ENCODE results near the gene DUSP1.

The DUSP1 gene

GRCh38 chr5:172726966-172727365 lies 44.0 kb downstream of the DUSP1 start:
- Histone ChIP-seq H3K9me3 (no peaks in the 10 kb centered on the region), H3K27ac (no peak overlapping the region), H3K4me3 (no peak overlapping the region), H3K4me1 (peaks cover 7 to 25% (median 12%) of the 10 kb centered on the region in 4 donors), H3K27me3 (no peaks in the 10 kb centered on the region), H3K36me3 (no peaks in the 10 kb centered on the region)
- intact Hi-C loops (cut with DNase I; ENCODE audit: low total_unique reads): no loop called here
- TF ChIP-seq, protein P1, sequence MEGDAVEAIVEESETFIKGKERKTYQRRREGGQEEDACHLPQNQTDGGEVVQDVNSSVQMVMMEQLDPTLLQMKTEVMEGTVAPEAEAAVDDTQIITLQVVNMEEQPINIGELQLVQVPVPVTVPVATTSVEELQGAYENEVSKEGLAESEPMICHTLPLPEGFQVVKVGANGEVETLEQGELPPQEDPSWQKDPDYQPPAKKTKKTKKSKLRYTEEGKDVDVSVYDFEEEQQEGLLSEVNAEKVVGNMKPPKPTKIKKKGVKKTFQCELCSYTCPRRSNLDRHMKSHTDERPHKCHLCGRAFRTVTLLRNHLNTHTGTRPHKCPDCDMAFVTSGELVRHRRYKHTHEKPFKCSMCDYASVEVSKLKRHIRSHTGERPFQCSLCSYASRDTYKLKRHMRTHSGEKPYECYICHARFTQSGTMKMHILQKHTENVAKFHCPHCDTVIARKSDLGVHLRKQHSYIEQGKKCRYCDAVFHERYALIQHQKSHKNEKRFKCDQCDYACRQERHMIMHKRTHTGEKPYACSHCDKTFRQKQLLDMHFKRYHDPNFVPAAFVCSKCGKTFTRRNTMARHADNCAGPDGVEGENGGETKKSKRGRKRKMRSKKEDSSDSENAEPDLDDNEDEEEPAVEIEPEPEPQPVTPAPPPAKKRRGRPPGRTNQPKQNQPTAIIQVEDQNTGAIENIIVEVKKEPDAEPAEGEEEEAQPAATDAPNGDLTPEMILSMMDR (IDR thresholded peaks at IDR 0.05): no peak
- DNase-seq: no peak

- TF ChIP-seq, protein P1 (IDR thresholded peaks at IDR 0.05): no peak
- no peak for DNase-seq
- Histone ChIP-seq H3K27ac (no peak overlapping the region), H3K9me3 (no peaks in the 10 kb centered on the region), H3K36me3 (no peaks in the 10 kb centered on the region), H3K27me3 (no peaks in the 10 kb centered on the region), H3K4me1 (peaks cover 7 to 25% (median 13%) of the 10 kb centered on the region in 4 donors), H3K4me3 (no peak overlapping the region)
- intact Hi-C loops (cut with DNase I; ENCODE audit: low total_unique reads): no loop called here
Observed at GRCh38 chr5:172725785-172726184, 45.2 kb downstream of the DUSP1 start.

GRCh38 chr5:172725273-172725672 lies 45.7 kb downstream of the DUSP1 start:
- Histone ChIP-seq H3K9me3 (no peaks in the 10 kb centered on the region), H3K36me3 (no peaks in the 10 kb centered on the region), H3K4me3 (no peak overlapping the region), H3K27ac (no peak overlapping the region), H3K27me3 (no peaks in the 10 kb centered on the region), H3K4me1 (peaks cover 7 to 31% (median 14%) of the 10 kb centered on the region in 4 donors)
- DNase-seq: no peak
- intact Hi-C loops (cut with DNase I; ENCODE audit: low total_unique reads): no loop called here
- TF ChIP-seq, protein P1 (IDR thresholded peaks at IDR 0.05): no peak

DNA sequence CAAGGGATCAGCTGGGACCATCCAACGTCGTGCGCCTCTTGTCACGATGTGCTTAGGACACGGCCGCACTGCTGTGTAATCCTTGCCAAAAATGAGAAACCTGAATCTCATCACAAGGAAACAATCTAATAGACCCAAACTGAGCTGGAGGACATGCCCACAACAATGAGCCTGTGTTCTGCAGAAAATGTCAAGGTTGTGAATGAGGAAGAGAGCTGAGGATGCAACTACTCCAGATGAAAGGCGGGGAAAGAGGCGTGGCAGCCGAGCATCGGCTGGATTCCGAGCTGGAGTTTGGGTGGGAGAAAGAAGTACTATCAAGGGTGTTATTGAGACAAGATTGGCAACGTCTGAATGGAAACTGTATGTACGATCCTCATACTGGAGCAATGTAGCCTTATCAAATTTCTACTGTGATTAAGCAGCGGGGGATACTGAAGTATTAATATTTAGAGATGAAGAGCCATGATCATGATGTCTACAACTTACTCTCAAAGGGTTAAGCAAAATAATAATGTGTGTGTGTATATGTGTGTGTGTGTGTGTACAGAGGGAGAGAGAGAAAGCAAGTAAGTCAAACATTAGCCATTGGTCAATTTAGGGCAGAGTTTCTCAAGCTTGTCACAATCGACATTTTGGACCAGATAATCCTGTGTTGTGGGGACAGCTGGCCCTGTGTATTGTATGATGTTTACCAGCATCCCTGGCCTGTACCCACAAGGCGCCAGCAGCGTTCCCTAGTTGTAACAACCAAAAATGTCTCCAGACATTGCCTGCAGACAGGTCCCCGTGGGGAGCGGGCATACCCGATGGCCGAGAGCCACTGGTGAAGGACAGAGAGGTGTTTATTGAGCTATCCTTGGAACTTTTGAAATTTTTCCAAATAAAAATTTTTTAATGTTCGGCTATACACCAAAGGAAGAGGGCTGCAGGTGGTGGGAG lies 46.5 kb downstream of the DUSP1 start:
- no peaks in the 10 kb centered on the region for H3K9me3 ChIP-seq
- no peaks in the 10 kb centered on the region for H3K36me3 ChIP-seq
- TF ChIP-seq, protein P1 (IDR thresholded peaks at IDR 0.05): no peak
- DNase-seq: no peak
- intact Hi-C loops (cut with DNase I; ENCODE audit: low total_unique reads): no loop called here
- H3K27me3 ChIP-seq: no peaks in the 10 kb centered on the region
- peaks cover 7 to 31% (median 14%) of the 10 kb centered on the region in 4 donors for H3K4me1 ChIP-seq
- no peak overlapping the region for H3K4me3 ChIP-seq
- no peak overlapping the region for H3K27ac ChIP-seq

GRCh38 chr5:172723508-172723907 lies 47.5 kb downstream of the DUSP1 start:
- no peak for DNase-seq
- H3K9me3 ChIP-seq: no peaks in the 10 kb centered on the region
- no peaks in the 10 kb centered on the region for H3K27me3 ChIP-seq
- H3K4me1 ChIP-seq: peaks cover 7 to 31% (median 14%) of the 10 kb centered on the region in 4 donors
- no peaks in the 10 kb centered on the region for H3K36me3 ChIP-seq
- no peak overlapping the region for H3K4me3 ChIP-seq
- TF ChIP-seq, protein P1 (IDR thresholded peaks at IDR 0.05): no peak
- peak overlapping the region in 1 of 2 donors; percentile 69 for H3K27ac ChIP-seq
- intact Hi-C loops (cut with DNase I; ENCODE audit: low total_unique reads): no loop called here
